BLaER1 (cell line): ENCODE results near the gene SLC44A4.
"Not testable (repeated sequence)": the region's sequence is repeated elsewhere in the genome, so short reads cannot be mapped to it uniquely, and the experiment has no call there.

Source experiments
- H3K27ac ChIP-seq: shearing (Covaris generic); formaldehyde crosslinking; 2 replicates; pipeline ENCODE4 v1.8.1; 2022
- H3K27me3 ChIP-seq: shearing (Covaris generic); formaldehyde crosslinking; 2 replicates; pipeline ENCODE4 v1.8.1; 2022
- H3K36me3 ChIP-seq: shearing (Covaris generic); formaldehyde crosslinking; 2 replicates; pipeline ENCODE4 v1.8.1; 2022
- H3K4me1 ChIP-seq: shearing (Covaris generic); formaldehyde crosslinking; 2 replicates; pipeline ENCODE4 v1.8.1; 2022
- H3K4me2 ChIP-seq: shearing (Covaris generic); formaldehyde crosslinking; 2 replicates; pipeline ENCODE4 v1.8.1; 2022
- H3K4me3 ChIP-seq: shearing (Covaris generic); formaldehyde crosslinking; 2 replicates; pipeline ENCODE4 v1.8.1; 2022
- H3K9ac ChIP-seq: shearing (Covaris generic); formaldehyde crosslinking; 2 replicates; pipeline ENCODE4 v1.8.1; 2022
- H3K9me3 ChIP-seq: shearing (Covaris generic); formaldehyde crosslinking; 2 replicates; pipeline ENCODE4 v1.8.1; 2022
- H4K20me1 ChIP-seq: shearing (Covaris generic); formaldehyde crosslinking; 2 replicates; pipeline ENCODE4 v1.8.1; 2022
- Cebpa-rat ChIP-seq: shearing (Covaris generic); IDR thresholded peaks from 2 replicates; pipeline ENCODE4 v1.8.1; 2022

The SLC44A4 gene

GRCh38 chr6:31822036-31822821, 56.6 kb downstream of the SLC44A4 start:
- Histone ChIP-seq H3K27ac (peak overlapping the region; percentile 81), H3K9me3 (no peaks in the 10 kb centered on the region), H4K20me1 (no peaks in the 10 kb centered on the region), H3K4me1 (peaks cover 59% of the 10 kb centered on the region), H3K4me3 (peak overlapping the region; percentile 71), H3K27me3 (no peaks in the 10 kb centered on the region), H3K36me3 (no peaks in the 10 kb centered on the region), H3K9ac (peak overlapping the region; percentile 81), H3K4me2 (peak overlapping the region; percentile 94)
- no peak for TF ChIP-seq Cebpa-rat

DNA sequence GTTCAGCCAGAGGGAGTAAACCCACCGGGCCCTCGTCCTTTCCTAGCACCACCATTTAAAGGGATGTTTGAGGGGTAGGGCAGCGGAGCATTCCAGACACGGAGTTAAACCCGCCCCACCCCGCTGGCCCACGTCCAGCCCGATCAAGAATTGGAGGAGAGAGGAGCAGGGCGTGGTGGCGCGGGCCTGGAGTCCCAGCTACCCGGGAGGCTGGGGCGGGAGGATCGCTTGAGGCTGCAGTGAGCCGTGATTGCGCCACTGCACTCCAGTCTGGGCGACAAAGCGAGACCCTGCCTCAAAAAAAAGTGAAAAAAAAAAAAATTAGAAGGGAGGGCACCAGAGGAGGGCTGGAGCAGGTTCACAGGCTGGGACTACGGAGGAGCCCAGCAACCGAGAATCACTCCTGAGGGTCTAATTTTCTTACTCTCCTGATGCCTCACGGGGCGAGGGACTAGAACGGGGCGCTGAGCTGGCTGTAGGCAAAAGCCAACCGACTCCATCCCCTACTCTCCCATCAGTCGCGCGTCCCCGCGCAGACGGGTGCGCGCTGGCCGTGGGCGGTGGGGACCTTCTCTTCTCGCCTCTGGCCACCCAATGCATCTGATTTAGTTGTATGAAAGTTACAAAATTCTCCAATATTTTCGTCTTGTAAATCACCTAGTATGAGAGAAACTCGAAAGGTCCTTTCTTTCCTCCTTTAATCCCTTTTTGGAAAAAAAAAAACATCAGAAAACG, 57.3 kb downstream of the SLC44A4 start:
- Histone ChIP-seq H3K27ac (peak overlapping the region; percentile 81), H3K9ac (peak overlapping the region; percentile 81), H3K27me3 (no peaks in the 10 kb centered on the region), H3K9me3 (no peaks in the 10 kb centered on the region), H3K4me2 (peak overlapping the region; percentile 94), H4K20me1 (no peaks in the 10 kb centered on the region), H3K36me3 (no peaks in the 10 kb centered on the region), H3K4me3 (peak overlapping the region; percentile 71), H3K4me1 (peaks cover 56% of the 10 kb centered on the region)
- TF ChIP-seq Cebpa-rat, result no peak; the same call in 1 of the 2 replicates

DNA sequence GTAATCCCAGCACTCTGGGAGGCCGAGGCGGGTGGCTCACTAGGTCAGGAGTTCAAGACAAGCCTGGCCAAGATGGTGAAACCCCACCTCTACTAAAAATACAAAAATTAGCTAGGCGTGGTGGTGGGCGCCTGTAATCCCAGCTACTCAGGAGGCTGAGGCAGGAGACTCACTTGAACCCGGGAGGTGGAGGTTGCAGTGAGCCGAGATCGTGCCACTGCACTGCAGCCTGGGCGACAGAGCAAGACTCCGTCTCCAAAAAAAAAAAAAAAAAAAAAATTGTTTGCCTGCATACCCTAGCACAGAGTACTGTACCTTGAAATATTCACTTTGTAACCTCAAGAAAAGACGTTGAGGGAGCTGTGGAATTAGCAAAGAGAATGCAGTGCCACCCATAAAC, 58.4 kb downstream of the SLC44A4 start:
- not testable (repeated sequence) for H3K9me3 ChIP-seq, H3K27me3 ChIP-seq, H3K4me3 ChIP-seq, H3K9ac ChIP-seq, H3K36me3 ChIP-seq, H4K20me1 ChIP-seq, H3K27ac ChIP-seq
- peaks cover 48% of the 10 kb centered on the region for H3K4me1 ChIP-seq
- peak overlapping the region; percentile 94 for H3K4me2 ChIP-seq

DNA sequence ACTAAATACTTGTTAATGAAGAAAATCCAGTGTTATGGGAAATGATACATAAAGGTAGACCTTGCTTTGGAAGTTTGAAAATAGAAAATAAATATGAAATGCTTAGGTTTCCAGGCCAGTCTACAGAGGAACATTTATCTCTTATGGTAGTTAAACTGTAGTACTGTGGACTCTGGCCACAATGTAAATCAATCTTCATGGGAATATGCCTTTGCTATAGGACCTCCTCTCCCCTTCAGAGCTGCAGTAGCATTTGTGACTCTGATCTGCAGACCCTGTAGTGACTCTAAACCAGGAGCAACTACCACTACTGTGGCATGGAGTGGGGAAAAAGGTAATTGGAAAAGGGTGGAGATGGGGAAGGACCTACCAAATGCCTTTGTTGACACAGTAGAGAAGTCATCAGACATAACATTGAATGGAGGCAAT, 58.9 kb downstream of the SLC44A4 start:
- Histone ChIP-seq H3K4me2 (no peak overlapping the region), H3K4me1 (peaks cover 53% of the 10 kb centered on the region), H3K27me3 (peaks cover 8% of the 10 kb centered on the region), H3K9me3 (no peaks in the 10 kb centered on the region), H3K27ac (no peak overlapping the region), H4K20me1 (no peaks in the 10 kb centered on the region), H3K4me3 (no peak overlapping the region), H3K9ac (no peak overlapping the region), H3K36me3 (no peaks in the 10 kb centered on the region)
- no peak for TF ChIP-seq Cebpa-rat

- H3K9me3 ChIP-seq, H4K20me1 ChIP-seq, H3K9ac ChIP-seq, H3K36me3 ChIP-seq: not testable (repeated sequence)
- Histone ChIP-seq H3K27ac (peak overlapping the region; percentile 49; the same call in 1 of the 2 replicates), H3K4me1 (peaks cover 53% of the 10 kb centered on the region), H3K4me2 (peak overlapping the region; percentile 83), H3K27me3 (peaks cover 26% of the 10 kb centered on the region), H3K4me3 (peak overlapping the region; percentile 65)
Measured at GRCh38 chr6:31817929-31818511, 60.8 kb downstream of the SLC44A4 start.

DNA sequence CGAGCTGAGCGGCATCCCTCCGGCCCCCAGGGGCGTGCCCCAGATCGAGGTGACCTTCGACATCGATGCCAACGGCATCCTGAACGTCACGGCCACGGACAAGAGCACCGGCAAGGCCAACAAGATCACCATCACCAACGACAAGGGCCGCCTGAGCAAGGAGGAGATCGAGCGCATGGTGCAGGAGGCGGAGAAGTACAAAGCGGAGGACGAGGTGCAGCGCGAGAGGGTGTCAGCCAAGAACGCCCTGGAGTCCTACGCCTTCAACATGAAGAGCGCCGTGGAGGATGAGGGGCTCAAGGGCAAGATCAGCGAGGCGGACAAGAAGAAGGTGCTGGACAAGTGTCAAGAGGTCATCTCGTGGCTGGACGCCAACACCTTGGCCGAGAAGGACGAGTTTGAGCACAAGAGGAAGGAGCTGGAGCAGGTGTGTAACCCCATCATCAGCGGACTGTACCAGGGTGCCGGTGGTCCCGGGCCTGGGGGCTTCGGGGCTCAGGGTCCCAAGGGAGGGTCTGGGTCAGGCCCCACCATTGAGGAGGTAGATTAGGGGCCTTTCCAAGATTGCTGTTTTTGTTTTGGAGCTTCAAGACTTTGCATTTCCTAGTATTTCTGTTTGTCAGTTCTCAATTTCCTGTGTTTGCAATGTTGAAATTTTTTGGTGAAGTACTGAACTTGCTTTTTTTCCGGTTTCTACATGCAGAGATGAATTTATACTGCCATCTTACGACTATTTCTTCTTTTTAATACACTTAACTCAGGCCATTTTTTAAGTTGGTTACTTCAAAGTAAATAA, 61.5 kb downstream of the SLC44A4 start:
- H3K9ac ChIP-seq, result peak overlapping the region; percentile 68; the same call in 1 of the 2 replicates
- H3K4me2 ChIP-seq, result peak overlapping the region; percentile 83
- not testable (repeated sequence) for H3K36me3 ChIP-seq, H4K20me1 ChIP-seq, H3K9me3 ChIP-seq
- peaks cover 33% of the 10 kb centered on the region for H3K27me3 ChIP-seq
- peaks cover 46% of the 10 kb centered on the region for H3K4me1 ChIP-seq
- peak overlapping the region; percentile 49; the same call in 1 of the 2 replicates for H3K27ac ChIP-seq
- peak overlapping the region; percentile 65 for H3K4me3 ChIP-seq

DNA sequence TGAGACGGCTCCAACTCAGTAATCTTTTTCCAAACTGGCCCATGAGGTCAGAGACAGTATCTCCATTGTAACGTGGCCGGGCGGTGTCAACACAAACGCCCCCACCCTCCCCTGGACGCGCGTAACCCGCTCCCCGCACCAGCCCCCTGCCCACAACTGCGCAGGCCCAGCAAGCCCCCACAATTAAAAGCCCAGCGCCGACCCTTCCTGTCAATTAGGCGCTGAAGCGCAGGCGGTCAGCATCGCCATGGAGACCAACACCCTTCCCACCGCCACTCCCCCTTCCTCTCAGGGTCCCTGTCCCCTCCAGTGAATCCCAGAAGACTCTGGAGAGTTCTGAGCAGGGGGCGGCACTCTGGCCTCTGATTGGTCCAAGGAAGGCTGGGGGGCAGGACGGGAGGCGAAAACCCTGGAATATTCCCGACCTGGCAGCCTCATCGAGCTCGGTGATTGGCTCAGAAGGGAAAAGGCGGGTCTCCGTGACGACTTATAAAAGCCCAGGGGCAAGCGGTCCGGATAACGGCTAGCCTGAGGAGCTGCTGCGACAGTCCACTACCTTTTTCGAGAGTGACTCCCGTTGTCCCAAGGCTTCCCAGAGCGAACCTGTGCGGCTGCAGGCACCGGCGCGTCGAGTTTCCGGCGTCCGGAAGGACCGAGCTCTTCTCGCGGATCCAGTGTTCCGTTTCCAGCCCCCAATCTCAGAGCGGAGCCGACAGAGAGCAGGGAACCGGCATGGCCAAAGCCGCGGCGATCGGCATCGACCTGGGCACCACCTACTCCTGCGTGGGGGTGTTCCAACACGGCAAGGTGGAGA, 63.6 kb downstream of the SLC44A4 start, which contains the start of the genes HSPA1A and HSPA1L:
Gene HSPA1A (plus strand): TSS at position 519 of the 814 bp plus-strand sequence. CDS start 214 bp downstream, at position 733.
Gene HSPA1L (minus strand): TSS at position 259 of the 814 bp plus-strand sequence. CDS start 3,311 bp downstream, outside the sequence.
- Histone ChIP-seq H3K4me1 (peaks cover 32% of the 10 kb centered on the region), H3K9ac (peak within 1 kb of the TSS; percentile 36), H4K20me1 (no peaks in the 10 kb centered on the region), H3K27ac (peak within 1 kb of the TSS; percentile 45; the same call in 1 of the 2 replicates), H3K4me3 (peak within 1 kb of the TSS; percentile 65), H3K36me3 (no peaks in the 10 kb centered on the region), H3K4me2 (peak within 1 kb of the TSS; percentile 81), H3K27me3 (peaks cover 34% of the 10 kb centered on the region), H3K9me3 (no peaks in the 10 kb centered on the region)
- TF ChIP-seq Cebpa-rat, result no peak

DNA sequence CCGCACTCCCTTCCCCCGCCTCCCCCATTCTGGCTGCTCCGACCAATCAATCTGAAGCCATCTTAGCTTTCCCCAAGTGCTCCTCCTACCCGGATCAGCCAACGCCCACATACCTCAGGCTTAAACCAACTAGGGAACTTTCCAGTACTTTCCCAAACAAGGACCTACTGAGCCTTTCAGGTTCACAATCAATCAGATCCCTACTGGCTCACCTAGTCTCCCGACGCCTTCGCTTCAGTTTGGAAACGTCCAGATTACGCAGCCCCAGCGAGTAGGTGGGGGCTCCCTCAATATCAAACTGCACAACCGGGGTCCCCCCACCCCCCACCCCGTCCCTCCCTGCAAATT, 64.1 kb downstream of the SLC44A4 start:
- H3K9me3 ChIP-seq, result no peaks in the 10 kb centered on the region
- no peaks in the 10 kb centered on the region for H4K20me1 ChIP-seq
- H3K4me2 ChIP-seq, result peak overlapping the region; percentile 81
- H3K4me1 ChIP-seq, result peaks cover 32% of the 10 kb centered on the region
- peak overlapping the region; percentile 65 for H3K4me3 ChIP-seq
- H3K27ac ChIP-seq, result no peak overlapping the region
- peaks cover 34% of the 10 kb centered on the region for H3K27me3 ChIP-seq
- no peak overlapping the region for H3K9ac ChIP-seq
- no peak for TF ChIP-seq Cebpa-rat
- no peaks in the 10 kb centered on the region for H3K36me3 ChIP-seq
